ENCODE results near the gene MMP11.

GRCh38 chr22:23750714-23751440 is 21.8 kb upstream of the MMP11 start, which contains the start of gene ZNF70:
- TF ChIP-seq CTCF (IDR thresholded peaks at IDR 0.05; ENCODE audit: insufficient read depth, low read depth, low read length) (no peak), EZH2 (IDR thresholded peaks at IDR 0.05; ENCODE audit: insufficient read depth, low read length) (no peak)

All from astrocyte (in vitro differentiated cells and primary cell).